ENCODE measurements around the gene C4B.
"Not testable (repeated sequence)": the region's sequence is repeated elsewhere in the genome, so short reads cannot be mapped to it uniquely, and the experiment has no call there.

C4B gene

DNA sequence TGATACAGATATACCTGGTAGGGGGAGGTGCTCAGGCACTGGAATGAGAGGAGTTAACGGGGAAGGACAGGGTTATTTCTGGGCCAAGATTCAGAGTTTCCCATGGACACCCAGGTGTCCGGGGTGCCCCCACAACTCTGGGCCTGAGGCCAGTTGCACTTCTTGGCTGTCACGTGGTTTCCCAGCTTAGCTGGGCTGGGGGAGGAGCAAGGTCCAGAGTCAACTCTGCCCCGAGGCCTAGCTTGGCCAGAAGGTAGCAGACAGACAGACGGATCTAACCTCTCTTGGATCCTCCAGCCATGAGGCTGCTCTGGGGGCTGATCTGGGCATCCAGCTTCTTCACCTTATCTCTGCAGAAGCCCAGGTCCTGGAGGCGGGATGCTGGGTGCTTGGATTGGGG lies at the start of gene C4B:
C4B (plus strand) TSS at position 249 of the 400 bp plus-strand sequence; CDS start at position 300, 51 bp downstream.
- DNase-seq: not testable (repeated sequence)

DNA sequence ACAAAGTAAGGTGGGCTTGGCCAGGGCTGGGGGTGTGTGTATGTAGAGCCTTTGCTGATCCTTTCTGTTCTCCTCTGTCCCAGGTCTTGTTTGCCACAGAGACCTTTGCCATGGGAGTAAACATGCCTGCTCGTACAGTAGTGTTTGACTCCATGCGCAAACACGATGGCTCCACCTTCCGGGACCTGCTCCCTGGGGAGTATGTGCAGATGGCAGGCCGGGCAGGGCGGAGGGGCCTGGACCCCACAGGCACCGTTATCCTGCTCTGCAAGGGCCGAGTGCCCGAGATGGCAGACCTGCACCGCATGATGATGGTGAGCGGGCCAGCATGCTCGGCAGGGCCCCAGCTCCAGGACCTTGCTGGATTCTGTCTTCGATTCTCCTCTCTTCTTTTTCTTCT lies 48.9 kb upstream of the C4B start:
- DNase-seq: no peak

DNA sequence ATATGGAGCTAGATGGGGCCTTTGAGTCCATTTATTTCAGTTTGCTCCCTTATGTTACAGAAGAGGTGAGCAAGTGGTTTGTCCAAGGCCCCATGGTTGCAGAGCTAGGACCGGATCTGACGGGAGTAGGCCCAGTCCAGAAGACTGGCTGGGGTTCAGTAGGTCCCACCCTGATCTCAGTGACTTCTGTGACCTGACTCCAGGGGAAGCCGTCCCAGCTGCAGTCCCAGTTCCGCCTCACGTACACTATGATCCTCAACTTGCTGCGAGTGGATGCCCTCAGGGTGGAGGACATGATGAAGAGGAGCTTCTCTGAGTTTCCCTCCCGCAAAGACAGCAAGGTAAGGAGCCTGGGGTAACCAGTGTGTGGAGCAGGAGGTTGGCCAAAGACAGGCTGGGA lies 48.1 kb upstream of the C4B start:
- no peak for DNase-seq

DNA sequence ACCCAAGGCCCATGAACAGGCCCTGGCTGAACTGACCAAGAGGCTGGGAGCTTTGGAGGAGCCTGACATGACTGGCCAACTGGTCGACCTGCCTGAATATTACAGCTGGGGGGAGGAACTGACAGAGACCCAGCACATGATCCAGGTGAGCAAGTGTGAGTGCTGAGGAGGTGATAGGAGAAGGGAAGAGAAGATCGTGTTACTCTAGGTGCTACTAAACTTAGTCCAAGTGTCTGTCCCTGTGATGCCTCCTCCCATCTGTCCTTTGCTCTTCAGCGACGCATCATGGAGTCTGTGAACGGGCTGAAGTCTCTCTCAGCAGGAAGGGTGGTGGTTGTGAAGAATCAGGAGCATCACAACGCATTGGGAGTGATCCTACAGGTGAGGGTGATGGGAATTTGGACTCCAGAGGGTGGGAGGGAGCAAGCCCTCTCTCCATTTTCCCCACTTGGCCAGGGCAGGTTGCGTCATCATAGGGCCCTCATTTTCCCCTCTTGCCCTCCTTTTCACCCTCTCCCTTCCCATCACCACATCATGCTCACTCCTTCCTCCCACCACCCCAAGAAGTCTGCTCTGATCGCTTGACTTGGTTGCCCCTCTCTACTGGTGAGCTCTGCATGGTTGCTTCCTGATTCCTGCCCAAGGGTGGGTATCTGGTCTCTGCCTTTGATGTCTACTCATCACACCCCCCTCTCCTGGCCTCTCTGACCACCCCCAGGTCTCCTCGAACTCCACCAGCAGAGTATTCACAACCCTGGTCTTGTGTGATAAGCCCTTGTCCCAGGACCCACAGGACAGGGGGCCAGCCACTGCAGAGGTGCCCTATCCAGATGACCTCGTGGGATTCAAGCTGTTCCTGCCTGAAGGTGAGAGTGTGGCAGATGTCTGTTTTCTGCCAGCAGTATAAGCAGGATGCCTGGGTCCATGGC lies 47.3 kb upstream of the C4B start:
- no peak for DNase-seq

DNA sequence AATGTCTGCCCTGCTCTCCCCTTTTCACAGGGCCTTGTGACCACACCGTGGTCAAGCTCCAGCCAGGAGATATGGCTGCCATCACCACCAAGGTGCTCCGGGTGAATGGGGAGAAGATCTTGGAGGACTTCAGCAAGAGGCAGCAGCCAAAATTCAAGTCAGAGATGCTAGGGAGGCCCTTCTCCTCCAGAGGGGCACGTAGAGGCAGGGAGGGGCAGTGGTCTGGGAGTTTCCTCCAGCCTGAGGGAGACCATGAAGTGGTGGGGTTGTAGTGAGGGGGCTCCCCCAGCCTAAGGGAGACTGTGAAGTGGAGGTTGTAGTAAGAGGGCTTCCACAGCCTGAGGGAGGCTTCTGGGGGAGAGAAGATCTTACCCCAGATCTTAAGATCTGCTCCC lies 46.7 kb upstream of the C4B start:
- no peak for DNase-seq

DNA sequence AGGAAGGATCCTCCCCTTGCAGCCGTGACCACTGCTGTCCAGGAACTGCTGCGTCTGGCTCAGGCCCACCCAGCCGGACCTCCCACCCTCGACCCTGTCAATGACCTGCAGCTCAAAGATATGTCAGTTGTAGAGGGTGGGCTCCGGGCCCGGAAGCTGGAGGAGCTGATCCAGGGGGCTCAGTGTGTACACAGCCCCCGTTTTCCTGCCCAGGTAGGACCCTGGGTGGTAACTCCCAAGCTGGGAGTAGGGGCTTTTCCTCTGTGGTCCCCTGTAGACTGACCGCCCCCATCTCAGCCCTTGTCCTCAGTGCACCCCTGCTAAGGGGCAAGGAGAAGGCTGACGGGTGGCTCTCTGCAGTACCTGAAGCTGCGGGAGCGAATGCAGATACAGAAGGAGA lies 46.3 kb upstream of the C4B start:
- no peak for DNase-seq

DNA sequence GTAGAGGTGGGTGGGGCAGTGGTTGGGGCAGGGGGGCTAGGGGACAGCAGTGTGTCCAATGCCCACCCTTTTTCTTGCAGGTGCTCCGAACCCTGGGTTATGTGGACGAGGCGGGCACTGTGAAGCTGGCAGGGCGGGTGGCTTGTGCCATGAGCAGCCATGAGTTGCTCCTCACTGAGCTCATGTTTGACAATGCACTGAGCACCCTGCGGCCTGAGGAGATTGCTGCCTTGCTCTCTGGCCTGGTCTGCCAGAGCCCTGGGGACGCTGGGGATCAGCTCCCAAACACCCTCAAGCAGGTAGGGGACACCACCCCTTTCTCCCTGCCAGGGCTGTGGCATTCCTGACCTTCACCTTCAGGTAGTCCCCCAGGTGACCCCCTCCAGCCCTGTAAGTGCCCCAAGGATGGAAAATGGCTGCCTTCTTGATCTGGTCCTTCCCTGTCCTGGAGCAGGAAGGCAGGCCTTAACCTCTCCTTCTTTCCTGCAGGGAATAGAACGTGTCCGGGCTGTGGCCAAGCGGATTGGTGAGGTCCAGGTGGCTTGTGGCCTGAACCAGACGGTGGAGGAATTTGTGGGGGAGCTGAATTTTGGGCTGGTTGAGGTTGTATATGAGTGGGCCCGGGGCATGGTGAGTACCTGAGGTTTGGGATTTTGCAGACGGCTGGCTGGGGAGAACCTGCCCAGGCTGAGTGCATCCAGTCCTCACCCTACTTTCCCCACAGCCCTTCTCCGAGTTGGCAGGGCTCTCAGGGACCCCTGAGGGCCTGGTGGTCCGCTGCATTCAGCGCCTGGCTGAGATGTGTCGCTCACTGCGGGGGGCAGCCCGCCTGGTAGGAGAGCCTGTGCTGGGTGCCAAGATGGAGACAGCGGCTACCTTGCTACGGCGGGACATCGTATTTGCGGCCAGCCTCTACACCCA lies 45.5 kb upstream of the C4B start:
- no peak for DNase-seq

DNA sequence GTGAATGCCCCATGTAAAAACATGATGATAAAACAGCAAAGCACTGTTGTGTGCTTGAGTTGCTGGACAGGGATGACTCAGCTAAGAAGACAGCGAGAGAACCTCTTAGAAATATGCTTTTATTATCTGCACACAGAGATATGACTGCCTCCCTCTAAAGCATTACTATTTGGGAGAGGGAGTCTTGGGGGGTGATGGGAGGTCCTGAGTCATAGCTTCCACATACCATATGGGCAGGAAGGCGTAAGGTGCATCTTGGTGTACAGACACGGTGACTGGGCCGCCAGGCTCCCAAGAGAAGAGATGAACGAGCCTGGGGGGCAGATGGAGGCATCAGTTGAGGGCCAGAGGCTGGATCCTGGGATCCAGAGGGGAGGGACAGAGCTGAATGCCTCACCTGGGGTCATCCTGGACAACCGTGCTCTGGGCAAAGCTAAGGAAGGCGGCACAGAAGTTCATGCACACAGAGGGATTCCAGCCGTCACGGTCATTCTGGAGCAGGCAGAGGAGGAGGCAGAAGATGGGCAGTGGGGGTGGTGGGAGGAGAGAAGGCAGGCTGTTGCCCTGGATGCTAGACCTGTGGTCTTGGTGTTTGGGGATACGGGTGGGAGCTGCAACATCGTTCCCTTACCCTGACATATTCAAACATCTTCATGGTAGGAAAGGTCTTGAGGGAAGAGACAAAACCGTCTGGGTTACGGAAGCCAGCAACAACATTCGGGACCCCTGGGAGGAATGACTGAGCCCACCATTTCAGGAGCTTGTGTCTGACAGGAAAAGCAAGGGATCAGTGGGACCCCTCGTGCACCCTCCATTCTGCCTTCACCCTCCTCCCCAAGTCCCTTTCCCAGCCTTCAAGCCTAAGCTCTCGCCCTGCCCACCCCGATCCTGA lies 44.6 kb upstream of the C4B start:
- DNase-seq: no peak

DNA sequence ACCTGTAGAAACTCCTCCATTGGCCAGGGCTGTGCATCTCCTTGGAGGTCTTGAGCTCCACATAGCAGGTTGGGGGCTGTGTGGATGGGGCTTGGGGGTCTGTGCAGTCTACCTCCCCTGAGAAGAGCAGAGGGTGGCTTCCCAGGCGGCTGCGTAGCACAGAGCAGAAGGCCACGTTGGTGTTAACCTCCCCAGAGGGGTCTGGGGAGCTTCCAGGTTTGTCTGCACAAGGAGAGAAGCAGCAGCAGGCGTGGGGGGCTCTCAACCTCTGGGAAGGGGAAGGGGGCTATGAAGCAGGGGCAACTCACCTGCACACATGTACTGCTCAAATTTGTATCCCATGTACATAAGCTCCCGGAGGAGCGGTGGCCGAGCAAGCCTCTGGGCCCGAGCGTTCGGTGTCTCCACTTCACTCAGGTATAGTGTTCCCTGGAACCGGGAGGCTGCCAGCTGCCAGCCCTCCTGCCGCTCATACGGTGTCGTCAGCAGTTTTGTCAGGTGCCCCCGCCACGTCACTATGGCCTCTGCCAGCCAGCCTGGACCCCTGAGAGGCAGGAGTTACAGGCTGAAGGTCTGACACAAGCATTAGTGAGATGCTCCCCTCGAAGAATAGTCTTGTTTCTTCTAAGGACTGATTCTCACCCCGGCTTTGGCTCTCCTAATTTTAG lies 43.9 kb upstream of the C4B start:
- DNase-seq: no peak

DNA sequence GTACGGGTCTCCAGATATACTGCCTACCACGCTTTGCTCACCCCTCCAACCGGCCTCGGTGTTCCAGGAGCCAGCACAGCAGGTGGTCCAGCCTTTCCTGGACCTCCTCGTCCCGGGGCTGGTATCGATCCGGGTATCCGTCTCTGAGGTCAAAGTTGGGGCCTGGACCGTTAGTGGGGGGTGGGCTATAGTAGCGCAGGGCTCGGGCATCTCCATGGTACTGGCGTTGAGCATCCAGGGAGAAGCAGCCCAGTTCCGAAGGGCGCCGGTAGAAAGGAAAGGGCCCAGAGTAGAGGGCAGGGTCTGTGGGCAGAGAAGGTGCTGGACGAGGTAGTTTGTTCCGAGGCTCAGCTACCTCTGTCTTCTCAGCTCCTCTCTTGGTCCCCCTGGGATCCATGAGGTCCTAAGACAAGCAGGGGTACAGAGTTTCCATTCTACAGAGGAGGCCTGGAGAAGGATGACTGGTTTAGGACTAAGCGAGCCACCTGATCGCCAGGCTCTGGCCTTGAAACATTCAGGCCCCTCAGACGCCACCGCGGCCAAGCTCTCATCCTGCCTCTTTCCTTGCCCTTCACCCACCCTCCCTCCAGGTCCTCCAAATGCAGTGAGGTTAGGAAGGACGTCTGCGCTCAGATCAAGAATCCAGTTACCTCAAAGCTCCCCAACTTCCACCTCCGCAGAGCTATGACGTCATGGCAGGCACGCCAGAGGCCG lies 43.2 kb upstream of the C4B start:
- DNase-seq: no peak

DNA sequence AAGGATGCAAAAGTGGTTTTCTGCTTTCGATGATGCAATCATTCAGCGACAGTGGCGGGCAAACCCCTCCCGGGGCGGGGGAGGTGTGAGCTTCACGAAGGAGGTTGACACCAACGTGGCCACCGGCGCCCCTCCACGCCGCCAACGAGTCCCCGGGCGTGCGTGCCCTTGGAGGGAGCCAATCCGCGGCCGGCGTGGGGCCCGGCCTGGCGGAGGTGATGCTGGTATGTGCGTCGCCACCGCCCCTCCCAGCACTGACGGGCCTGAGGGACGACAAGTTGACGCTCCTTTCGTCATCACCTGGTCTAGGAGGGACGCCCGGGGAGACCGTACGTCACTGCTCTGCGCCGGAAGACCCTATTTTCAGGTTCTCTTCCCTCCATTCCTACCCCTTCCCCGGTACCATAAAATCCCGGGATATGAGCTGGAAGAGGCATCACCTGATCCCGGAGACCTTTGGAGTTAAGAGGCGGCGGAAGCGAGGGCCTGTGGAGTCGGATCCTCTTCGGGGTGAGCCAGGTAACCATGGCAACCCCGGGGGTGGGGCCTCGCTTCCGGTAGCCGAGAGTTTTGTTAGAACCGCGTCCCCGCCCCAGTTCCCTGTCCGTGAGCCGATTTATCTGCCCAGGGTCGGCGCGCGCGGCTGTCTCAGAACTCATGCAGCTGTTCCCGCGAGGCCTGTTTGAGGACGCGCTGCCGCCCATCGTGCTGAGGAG lies 42.4 kb upstream of the C4B start, which contains the start of gene DXO:
DXO (minus strand) TSS at position 146 of the 716 bp plus-strand sequence. CDS start 463 bp downstream, outside the sequence.
- DNase-seq: peak; percentile 91

DNA sequence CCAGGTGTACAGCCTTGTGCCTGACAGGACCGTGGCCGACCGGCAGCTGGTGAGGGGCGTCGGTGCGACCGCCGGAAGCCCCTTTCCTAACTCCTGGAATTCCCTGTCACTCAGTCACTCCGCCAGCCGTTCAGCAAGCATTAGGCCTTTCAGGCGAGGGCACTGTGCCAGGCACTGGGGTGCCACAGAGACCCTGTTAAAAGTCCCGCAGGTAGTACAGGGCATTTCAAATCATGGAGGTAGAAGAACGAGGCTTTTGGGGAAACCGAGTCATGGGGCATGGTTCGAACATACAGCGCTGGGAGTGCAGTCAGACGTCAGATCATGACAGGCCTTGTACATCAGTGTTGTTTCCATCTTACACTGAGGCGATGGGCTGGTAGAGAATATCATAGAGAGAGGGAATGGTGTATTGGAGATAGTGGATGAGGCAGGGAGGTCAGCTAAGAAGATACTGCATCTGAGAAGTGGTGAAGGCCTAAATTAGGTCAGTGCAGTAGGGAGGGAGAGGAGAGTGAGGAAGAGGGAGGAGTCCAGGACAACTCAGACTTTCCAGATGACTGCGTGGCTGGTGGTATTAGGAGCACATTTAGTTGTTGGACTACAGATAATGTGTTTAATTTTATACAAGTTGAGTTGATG lies 41.8 kb upstream of the C4B start:
- no peak for DNase-seq

DNA sequence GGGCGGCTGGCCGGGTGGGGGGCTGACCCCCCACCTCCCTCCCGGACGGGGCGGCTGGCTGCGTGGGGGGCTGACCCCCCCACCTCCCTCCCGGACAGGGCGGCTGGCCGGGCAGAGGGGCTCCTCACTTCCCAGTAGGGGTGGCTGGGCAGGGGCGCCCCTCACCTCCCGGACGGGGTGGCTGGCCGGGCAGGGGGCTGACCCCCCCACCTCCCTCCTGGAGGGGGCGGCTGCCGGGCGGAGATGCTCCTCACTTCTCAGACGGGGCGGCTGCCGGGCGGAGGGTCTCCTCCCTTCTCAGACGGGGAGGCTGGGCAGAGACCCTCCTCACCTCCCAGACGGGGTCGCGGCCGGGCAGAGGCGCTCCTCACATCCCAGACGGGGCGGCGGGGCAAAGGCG lies 38.5 kb upstream of the C4B start:
- DNase-seq: not testable (repeated sequence)

DNA sequence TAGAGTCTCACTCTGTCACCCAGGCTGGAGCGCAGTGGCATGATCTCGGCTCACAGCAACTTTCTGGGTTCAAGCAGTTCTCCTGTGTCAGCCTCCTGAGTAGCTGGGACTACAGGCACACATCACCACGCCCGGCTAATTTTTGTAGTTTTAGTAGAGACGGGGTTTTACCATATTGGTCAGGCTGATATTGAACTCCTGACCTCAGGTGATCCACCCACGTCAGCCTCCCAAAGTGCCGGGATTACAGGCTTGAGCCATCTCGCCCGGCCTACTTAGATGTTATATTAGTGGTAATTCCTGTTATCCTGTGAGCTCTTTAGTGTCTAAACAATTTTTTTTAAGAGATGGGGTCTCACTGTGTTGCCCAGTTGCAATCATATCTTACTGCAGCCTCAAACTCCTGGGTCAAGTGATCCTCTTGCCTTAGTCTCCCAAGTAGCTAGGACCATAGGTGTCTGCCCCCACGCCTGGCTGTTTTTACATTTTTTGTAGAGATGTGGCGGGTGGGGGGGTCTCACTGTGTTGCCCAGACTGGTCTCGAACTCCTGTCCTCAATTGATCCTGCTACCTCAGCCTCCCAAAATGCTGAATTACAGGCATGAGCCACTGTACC lies 36.7 kb upstream of the C4B start:
- no peak for DNase-seq

DNA sequence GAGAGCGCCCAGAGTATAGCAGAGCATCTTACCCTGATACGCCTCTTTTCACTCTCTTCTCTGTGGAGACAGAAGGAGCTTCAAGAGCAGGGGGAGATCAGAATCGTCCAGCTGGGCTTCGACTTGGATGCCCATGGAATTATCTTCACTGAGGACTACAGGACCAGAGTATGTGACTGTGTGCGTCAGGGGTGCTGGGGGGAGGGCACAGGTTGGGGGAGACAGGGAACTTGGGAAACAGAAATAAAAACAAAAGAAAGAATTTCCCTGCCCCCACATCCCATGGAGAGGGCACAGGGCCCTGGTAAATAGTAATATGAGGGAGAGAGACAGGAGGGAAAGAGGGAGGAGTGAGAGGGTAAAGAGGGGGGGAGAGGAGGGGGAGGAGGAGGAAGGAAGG lies 35.8 kb upstream of the C4B start:
- DNase-seq: no peak

DNA sequence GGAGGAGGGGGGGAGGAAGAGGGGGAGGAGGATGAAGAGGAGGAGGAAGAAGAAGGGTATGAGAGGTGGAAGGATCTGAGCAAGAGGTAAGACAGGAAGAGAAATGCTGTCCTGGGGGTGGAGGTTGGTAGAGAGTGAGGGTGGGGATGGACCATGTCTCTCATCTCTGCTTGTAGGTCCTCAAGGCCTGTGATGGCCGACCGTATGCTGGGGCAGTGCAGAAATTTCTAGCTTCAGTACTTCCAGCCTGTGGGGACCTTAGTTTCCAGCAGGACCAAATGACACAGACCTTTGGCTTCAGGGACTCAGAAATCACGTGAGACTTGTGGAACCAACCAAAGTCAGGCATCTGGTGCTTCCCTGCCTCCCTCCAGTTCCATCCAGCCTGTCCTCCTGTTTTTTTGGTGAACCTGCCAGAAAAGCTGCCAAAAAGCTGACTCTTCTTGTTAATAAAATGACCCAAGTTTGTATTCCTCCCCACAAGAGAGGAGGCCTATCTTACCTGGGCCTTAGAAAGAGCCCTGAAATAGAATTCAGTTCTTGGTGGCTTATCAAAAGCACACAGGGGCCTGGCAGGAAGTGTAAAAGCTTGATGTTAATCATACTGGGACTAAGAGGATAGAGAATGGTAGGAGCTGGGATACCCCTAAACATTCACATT lies 35.2 kb upstream of the C4B start:
- DNase-seq: no peak

DNA sequence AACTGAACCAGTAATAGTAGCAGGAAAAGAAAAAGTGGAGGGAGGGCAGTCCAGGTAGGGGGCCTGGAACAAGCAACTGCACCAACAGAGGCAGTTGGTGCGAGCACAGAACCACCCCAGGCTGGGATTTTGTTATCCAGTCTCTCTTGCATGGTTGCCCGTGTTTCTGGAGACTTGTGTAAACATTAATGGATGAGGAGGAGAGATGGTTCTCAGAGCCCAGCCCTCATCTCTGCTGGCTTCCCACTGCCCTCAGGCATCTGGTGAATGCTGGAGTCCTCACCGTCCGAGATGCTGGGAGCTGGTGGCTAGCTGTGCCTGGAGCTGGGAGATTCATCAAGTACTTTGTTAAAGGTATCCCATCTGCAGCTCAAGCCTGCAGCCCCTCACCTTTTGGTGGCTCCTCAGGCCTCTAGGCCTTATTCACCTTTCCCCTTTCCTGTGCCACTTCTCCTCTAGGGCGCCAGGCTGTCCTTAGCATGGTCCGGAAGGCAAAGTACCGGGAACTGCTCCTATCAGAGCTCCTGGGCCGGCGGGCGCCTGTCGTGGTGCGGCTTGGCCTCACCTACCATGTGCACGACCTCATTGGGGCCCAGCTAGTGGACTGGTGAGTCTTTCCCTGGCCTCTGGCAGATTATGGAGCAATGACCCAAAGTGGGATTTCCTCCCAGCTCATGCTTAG lies 34.3 kb upstream of the C4B start:
- DNase-seq: not testable (repeated sequence)

DNA sequence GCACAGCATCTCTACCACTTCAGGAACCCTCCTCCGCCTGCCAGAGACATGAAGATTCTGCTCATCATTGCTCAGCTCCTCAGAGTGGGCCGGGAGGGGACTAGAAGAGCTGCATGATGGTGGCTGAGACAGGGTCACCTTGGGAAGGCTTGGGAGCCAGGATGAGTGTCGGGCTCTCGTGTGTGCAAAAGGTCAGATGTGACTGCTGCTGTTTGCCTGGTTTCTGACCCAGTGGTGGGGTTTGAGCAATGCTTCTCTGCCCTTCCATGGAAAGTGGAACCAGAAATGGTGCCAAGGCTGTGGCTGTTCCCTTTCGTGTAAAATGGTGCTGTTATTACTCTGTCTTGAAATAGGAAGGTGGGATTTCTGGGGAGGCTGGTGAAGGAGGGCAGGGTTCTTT lies 33.6 kb upstream of the C4B start:
- not testable (repeated sequence) for DNase-seq

Data from NCI-H1048 (cell line).